Activated B cell treated with CpG ODN at 0.5 μM for 24 hours (primary cell): ENCODE results near the gene CARD8. TPM values are rescaled to one million over a fixed set of nuclear protein-coding genes. Genes with fewer than 3 reads are reported as not detected.
A peak's percentile ranks its signal among the peaks of the same experiment; 100 is the strongest.
"Not testable (repeated sequence)": the region's sequence is repeated elsewhere in the genome, so short reads cannot be mapped to it uniquely, and the experiment has no call there.

ENCODE experiments used
- ATAC-seq: fragments of 200-7000 bp; cut with Tn5 transposase; one replicate; pipeline ENCODE4 v1.10.0; 2021; ENCODE audit warnings: low read depth, mild to moderate bottlenecking, moderate library complexity
- CTCF ChIA-PET: fragments of 350-600 bp; sonication (Branson Sonifier 250); formaldehyde crosslinking; loops from one replicate; lab custom pipeline; 2021; ENCODE audit warnings: antibody characterized with exemption; lab: Charles Lee
- POLR2A ChIA-PET: fragments of 350-600 bp; sonication (Branson Sonifier 250); formaldehyde crosslinking; loops from one replicate; lab custom pipeline; 2021; ENCODE audit warnings: antibody characterized with exemption; lab: Charles Lee
- DNase-seq: peaks from one replicate; pipeline ENCODE4 v3.0.0; 2022
- H3K27ac Mint-ChIP-seq: one replicate; pipeline ENCODE4 v1.8.0; 2020; ENCODE audit warnings: mixed read lengths
- H3K27me3 Mint-ChIP-seq: one replicate; pipeline ENCODE4 v1.8.0; 2021; ENCODE audit warnings: mixed read lengths
- H3K36me3 Mint-ChIP-seq: one replicate; pipeline ENCODE4 v1.8.0; 2021; ENCODE audit warnings: low read depth, mixed read lengths
- H3K4me1 Mint-ChIP-seq: one replicate; pipeline ENCODE4 v1.8.0; 2021; ENCODE audit warnings: mixed read lengths
- H3K4me3 Mint-ChIP-seq: one replicate; pipeline ENCODE4 v1.8.0; 2020; ENCODE audit warnings: mild to moderate bottlenecking, mixed read lengths
- H3K9me3 Mint-ChIP-seq: one replicate; pipeline ENCODE4 v1.8.0; 2020; ENCODE audit warnings: mixed read lengths
- intact Hi-C: fragments of 100-400 bp; cut with micrococcal nuclease; formaldehyde crosslinking; loops from one replicate; pipeline ENCODE4 v1.15.1; 2024
- total RNA-seq: library from RNA; stranded (reverse); gene quantifications from 2 replicates; pipeline ENCODE4 v1.2.3, GENCODE V29; 2022
- TF ChIP-seq, protein P1 (sequence below): fragments of 200-600 bp; IDR thresholded peaks from one replicate; pipeline ENCODE4 v1.8.0; 2022; ENCODE audit warnings: antibody characterized with exemption, mild to moderate bottlenecking

CARD8 gene
- total RNA-seq, 1 donor from 2014 or later: 103 TPM

GRCh38 chr19:48244281-48244680 is 11.4 kb downstream of the CARD8 start:
- DNase-seq: no peak
- intact Hi-C loops: no loop called here
- H3K36me3 Mint-ChIP-seq: peaks cover 63% of the 10 kb centered on the region

DNA sequence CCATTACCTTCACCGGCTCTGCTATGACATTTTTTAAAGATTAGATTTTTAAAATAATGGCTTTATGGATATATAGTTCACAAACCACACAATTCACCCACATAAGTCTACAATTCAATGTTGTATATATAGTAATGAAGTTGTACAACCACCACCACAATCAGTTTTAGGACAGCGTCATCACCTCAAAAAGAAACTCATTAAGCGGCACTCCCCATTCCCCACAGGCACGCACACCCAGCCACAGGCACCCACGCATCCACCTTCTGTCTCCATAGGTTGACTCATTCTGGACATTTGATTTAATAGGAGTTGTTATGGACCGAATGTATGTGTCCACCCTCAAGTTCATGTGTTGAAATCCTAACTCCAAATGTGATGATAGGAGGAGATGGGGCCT is 13.9 kb downstream of the CARD8 start:
- H3K9me3 Mint-ChIP-seq, ATAC-seq, H3K27me3 Mint-ChIP-seq, CTCF ChIA-PET, DNase-seq, H3K4me3 Mint-ChIP-seq: not testable (repeated sequence)
- H3K4me1 Mint-ChIP-seq: peaks cover 36% of the 10 kb centered on the region
- peaks cover 69% of the 10 kb centered on the region for H3K36me3 Mint-ChIP-seq
- H3K27ac Mint-ChIP-seq: peak overlapping the region; percentile 53
- POLR2A ChIA-PET: interaction anchor here (1.2 kb wide), 1 partner anchor 8 kb away, joined by 5 read pairs; no protein-coding TSS in a partner anchor
- intact Hi-C loops: loop anchor here (2.0 kb wide), 1 partner anchor 19 kb away; no protein-coding TSS in a partner anchor

More at GRCh38 chr19:48244281-48244680, 11.4 kb downstream of the CARD8 start:
- Mint-ChIP-seq H3K9me3 (no peaks in the 10 kb centered on the region), H3K4me3 (peak overlapping the region; percentile 66), H3K27ac (peak overlapping the region; percentile 91), H3K27me3 (no peaks in the 10 kb centered on the region), H3K4me1 (peaks cover 50% of the 10 kb centered on the region)
- ChIA-PET CTCF (interaction anchor here (1.1 to 1.7 kb wide), 2 partner anchors 16 to 20 kb away, joined by 3 read pairs; no protein-coding TSS in a partner anchor), POLR2A (interaction anchor here (0.5 to 2.3 kb wide), 4 partner anchors 11 to 74 kb away, joined by 3 to 9 read pairs (median 5); partner anchors contain the start of genes CARD8, LIG1 and ZSWIM9)
- ATAC-seq: peak; percentile 64
- TF ChIP-seq, protein P1, sequence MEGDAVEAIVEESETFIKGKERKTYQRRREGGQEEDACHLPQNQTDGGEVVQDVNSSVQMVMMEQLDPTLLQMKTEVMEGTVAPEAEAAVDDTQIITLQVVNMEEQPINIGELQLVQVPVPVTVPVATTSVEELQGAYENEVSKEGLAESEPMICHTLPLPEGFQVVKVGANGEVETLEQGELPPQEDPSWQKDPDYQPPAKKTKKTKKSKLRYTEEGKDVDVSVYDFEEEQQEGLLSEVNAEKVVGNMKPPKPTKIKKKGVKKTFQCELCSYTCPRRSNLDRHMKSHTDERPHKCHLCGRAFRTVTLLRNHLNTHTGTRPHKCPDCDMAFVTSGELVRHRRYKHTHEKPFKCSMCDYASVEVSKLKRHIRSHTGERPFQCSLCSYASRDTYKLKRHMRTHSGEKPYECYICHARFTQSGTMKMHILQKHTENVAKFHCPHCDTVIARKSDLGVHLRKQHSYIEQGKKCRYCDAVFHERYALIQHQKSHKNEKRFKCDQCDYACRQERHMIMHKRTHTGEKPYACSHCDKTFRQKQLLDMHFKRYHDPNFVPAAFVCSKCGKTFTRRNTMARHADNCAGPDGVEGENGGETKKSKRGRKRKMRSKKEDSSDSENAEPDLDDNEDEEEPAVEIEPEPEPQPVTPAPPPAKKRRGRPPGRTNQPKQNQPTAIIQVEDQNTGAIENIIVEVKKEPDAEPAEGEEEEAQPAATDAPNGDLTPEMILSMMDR: no peak

- peaks cover 25% of the 10 kb centered on the region for H3K4me1 Mint-ChIP-seq
- no peak for ATAC-seq
- TF ChIP-seq, protein P1: no peak
- no peaks in the 10 kb centered on the region for H3K27me3 Mint-ChIP-seq
- intact Hi-C loops: loop anchor here (2.0 kb wide), 1 partner anchor 21 kb away; no protein-coding TSS in a partner anchor
- peaks cover 68% of the 10 kb centered on the region for H3K36me3 Mint-ChIP-seq
- no peak overlapping the region for H3K27ac Mint-ChIP-seq
- CTCF ChIA-PET: interaction anchor here (1.1 kb wide), 1 partner anchor 49 kb away, joined by 4 read pairs; no protein-coding TSS in a partner anchor
- no peak overlapping the region for H3K4me3 Mint-ChIP-seq
- POLR2A ChIA-PET: interaction anchor here (0.5 kb wide), 1 partner anchor 25 kb away, joined by 14 read pairs; no protein-coding TSS in a partner anchor
- DNase-seq: no peak
- no peaks in the 10 kb centered on the region for H3K9me3 Mint-ChIP-seq
Measured at GRCh38 chr19:48239582-48240141, 16.1 kb downstream of the CARD8 start.

GRCh38 chr19:48239120-48239519 is 16.6 kb downstream of the CARD8 start:
- H3K4me1 Mint-ChIP-seq: peaks cover 19% of the 10 kb centered on the region
- no peak overlapping the region for H3K27ac Mint-ChIP-seq
- ChIA-PET POLR2A (no interaction called here), CTCF (interaction anchor here (1.1 kb wide), 1 partner anchor 49 kb away, joined by 4 read pairs; no protein-coding TSS in a partner anchor)
- TF ChIP-seq, protein P1: no peak
- no peaks in the 10 kb centered on the region for H3K9me3 Mint-ChIP-seq
- no peak overlapping the region for H3K4me3 Mint-ChIP-seq
- peaks cover 68% of the 10 kb centered on the region for H3K36me3 Mint-ChIP-seq
- DNase-seq (no peak), ATAC-seq (no peak)
- intact Hi-C loops: no loop called here
- no peaks in the 10 kb centered on the region for H3K27me3 Mint-ChIP-seq

GRCh38 chr19:48237057-48237456 is 18.7 kb downstream of the CARD8 start:
- Mint-ChIP-seq H3K36me3 (peaks cover 80% of the 10 kb centered on the region), H3K27ac (no peak overlapping the region)

More at GRCh38 chr19:48237057-48237456, 18.7 kb downstream of the CARD8 start:
- POLR2A ChIA-PET: no interaction called here
- Mint-ChIP-seq H3K27me3 (no peaks in the 10 kb centered on the region), H3K4me3 (no peak overlapping the region), H3K4me1 (peaks cover 17% of the 10 kb centered on the region), H3K9me3 (no peaks in the 10 kb centered on the region)
- ATAC-seq (no peak), DNase-seq (no peak)
- intact Hi-C loops: no loop called here
- TF ChIP-seq, protein P1: no peak
- CTCF ChIA-PET: interaction anchor here (1.4 kb wide), 1 partner anchor 30 kb away, joined by 4 read pairs; no protein-coding TSS in a partner anchor
